Measurements from ENCODE around the gene ENTPD8. TPM values are rescaled to one million over a fixed set of nuclear protein-coding genes. Genes with fewer than 3 reads are reported as not detected.

ENTPD8 gene
- total and polyA plus RNA-seq, 10 of the 15 experiments (the other 5 are each of a cell fraction or from before 2014, with no cell fraction given), result not detected

GRCh38 chr9:137427454-137428310 is 13.5 kb downstream of the ENTPD8 start:
- 62% methylated on average over 27 of the region's 27 CpGs for WGBS (ENCODE audit: insufficient coverage, insufficient replicate concordance, low lambda C conversion rate, missing lambda C conversion rate)
- Histone ChIP-seq H4K20me1 (ENCODE audit: control insufficient read depth, insufficient read depth) (no peaks in the 10 kb centered on the region), H3K4me3 (no peak overlapping the region), H3K9ac (ENCODE audit: control insufficient read depth, insufficient read depth, low read length) (no peak overlapping the region), H3K36me3 (ENCODE audit: control insufficient read depth in 2 of 2, insufficient read depth in 2 of 2, low read length in 1 of 2) (no peaks in the 10 kb centered on the region), H3K27me3 (replicated peaks in 1 of 2; ENCODE audit: control insufficient read depth in 2 of 2, insufficient read depth in 2 of 2, low read length in 1 of 2) (no peaks in the 10 kb centered on the region; a peak in 2 of 4 replicates), H2AFZ (ENCODE audit: control insufficient read depth, low read depth, low read length) (no peak overlapping the region), H3K27ac (ENCODE audit: control insufficient read depth, insufficient read depth) (no peak overlapping the region), H3K9me3 (replicated peaks; ENCODE audit: control insufficient read depth, insufficient read depth, low read length) (no peaks in the 10 kb centered on the region), H3K79me2 (ENCODE audit: control insufficient read depth, insufficient read depth, low read length) (peaks cover under 1% of the 10 kb centered on the region; the same call in 1 of the 2 replicates), H3K4me2 (ENCODE audit: control insufficient read depth, insufficient read depth) (no peak overlapping the region), H3K4me1 (ENCODE audit: control insufficient read depth, insufficient read depth, low read length) (peaks cover 6% of the 10 kb centered on the region; the same call in 1 of the 2 replicates)
- SMC1A ChIA-PET (ENCODE audit: uncharacterized antibody, unreplicated experiment), result no interaction called here
- DNase-seq (ENCODE audit: low read depth, low spot score) (no peak), FAIRE-seq (no peak), ATAC-seq (no peak)
- intact Hi-C loops (cut with micrococcal nuclease; ENCODE audit: unreplicated experiment) (loop anchor here (10.0 kb wide), 1 partner anchor 107 kb away; no protein-coding TSS in a partner anchor), in situ Hi-C loops (cut with MboI) (no loop called here)
- no TSS peak for BruUV-seq (replicated peaks)
- RAD21 ChIA-PET (ENCODE audit: unreplicated experiment), result no interaction called here
- CTCF ChIA-PET, result interaction anchor here (1.3 kb wide), 1 partner anchor 17 kb away, joined by 5 read pairs; no protein-coding TSS in a partner anchor
- POLR2A ChIA-PET, result interaction anchor here (1.4 kb wide), 1 partner anchor 125 kb away, joined by 3 read pairs; the partner anchor contains the start of gene NRARP
- TF ChIP-seq CBFB (IDR thresholded peaks at IDR 0.05; ENCODE audit: low read depth) (no peak), E2F8 (IDR thresholded peaks at IDR 0.05; ENCODE audit: low read depth, partially characterized antibody) (no peak), NRF1 (conservative IDR thresholded peaks at IDR 0.05; ENCODE audit: low read depth, low read length) (no peak), BCL3 (IDR thresholded peaks at IDR 0.05; ENCODE audit: borderline replicate concordance, insufficient read depth, low read depth, low read length, poor library complexity, severe bottlenecking) (no peak), RBBP5 (conservative IDR thresholded peaks at IDR 0.05) (no peak), ZNF217 (IDR thresholded peaks at IDR 0.05) (no peak), SMARCA5 (IDR thresholded peaks at IDR 0.05) (no peak), NFIC (IDR thresholded peaks at IDR 0.05; ENCODE audit: low read depth, low read length) (no peak), PKNOX1 (IDR thresholded peaks at IDR 0.05) (no peak), POLR2AphosphoS2 (IDR thresholded peaks at IDR 0.05; ENCODE audit: low read depth, low read length) (no peak), REST (IDR thresholded peaks at IDR 0.05; ENCODE audit: low read depth, low read length) (no peak), BHLHE40 (IDR thresholded peaks at IDR 0.05; ENCODE audit: borderline replicate concordance in 1 of 2, low read depth in 2 of 2, low read length in 1 of 2) (no peak), SMAD1 (IDR thresholded peaks at IDR 0.05; ENCODE audit: low read depth, partially characterized antibody) (no peak), CHD2 (IDR thresholded peaks at IDR 0.05; ENCODE audit: borderline replicate concordance, low read depth, low read length) (no peak)
